Neutrophil (primary cell): Measurements from ENCODE around the gene MCF2L.

Experiments used
- H3K27ac ChIP-seq: fragments of 200-600 bp; sonication (generic); 2 replicates; pipeline ENCODE4 v1.5.1; 2016; ENCODE audit warnings: mild to moderate bottlenecking, moderate library complexity
- H3K27me3 ChIP-seq: fragments of 200-600 bp; sonication (generic); 2 replicates; pipeline ENCODE4 v1.6.0; 2016; ENCODE audit warnings: mild to moderate bottlenecking
- H3K36me3 ChIP-seq: fragments of 200-600 bp; sonication (generic); 2 replicates; pipeline ENCODE4 v1.5.1; 2017
- H3K4me1 ChIP-seq, 2 experiments: fragments of 200-600 bp in 1 of 2; sonication (generic) in 1 of 2; 1 replicate in 1 of 2; 2 replicates in 1 of 2; pipeline versions ENCODE4 v1.5.1 to v1.6.1; 2013 to 2016; ENCODE audit warnings: low read depth in 1 of 2, low read length in 1 of 2, mild to moderate bottlenecking in 1 of 2, moderate library complexity in 1 of 2; ENCODE audit not compliant: control insufficient read depth in 1 of 2, insufficient read depth in 1 of 2
- H3K4me3 ChIP-seq, 2 experiments: fragments of 200-600 bp in 1 of 2; sonication (generic) in 1 of 2; 1 replicate in 1 of 2; 2 replicates in 1 of 2; pipeline ENCODE4 v1.5.1; 2013 to 2016; ENCODE audit warnings: low read depth in 1 of 2, low read length in 1 of 2, mild to moderate bottlenecking in 1 of 2, moderate library complexity in 1 of 2
- H3K9me3 ChIP-seq: fragments of 200-600 bp; sonication (generic); 2 replicates; pipeline ENCODE4 v1.5.1; 2016
- CTCF ChIP-seq: fragments of 200-600 bp; sonication (generic); IDR thresholded peaks from 2 replicates; pipeline ENCODE4 v1.5.1; 2016; ENCODE audit warnings: antibody characterized with exemption

Gene MCF2L

GRCh38 chr13:113094410-113094800 lies 125.4 kb downstream of the MCF2L start:
- no peak overlapping the region for H3K4me3 ChIP-seq
- H3K27ac ChIP-seq = no peak overlapping the region
- no peaks in the 10 kb centered on the region for H3K36me3 ChIP-seq
- no peaks in the 10 kb centered on the region for H3K4me1 ChIP-seq
- no peak for TF ChIP-seq CTCF
- no peaks in the 10 kb centered on the region for H3K9me3 ChIP-seq
- H3K27me3 ChIP-seq = no peaks in the 10 kb centered on the region

- no peak overlapping the region for H3K4me3 ChIP-seq
- no peaks in the 10 kb centered on the region for H3K36me3 ChIP-seq
- no peaks in the 10 kb centered on the region for H3K4me1 ChIP-seq
- H3K27me3 ChIP-seq = no peaks in the 10 kb centered on the region
- TF ChIP-seq CTCF = no peak
- no peak overlapping the region for H3K27ac ChIP-seq
- H3K9me3 ChIP-seq = no peaks in the 10 kb centered on the region
Observed at GRCh38 chr13:113095146-113096051, 126.4 kb downstream of the MCF2L start.

- TF ChIP-seq CTCF = no peak
- Histone ChIP-seq H3K27ac (no peak overlapping the region), H3K27me3 (no peaks in the 10 kb centered on the region), H3K4me3 (no peak overlapping the region), H3K36me3 (no peaks in the 10 kb centered on the region), H3K9me3 (no peaks in the 10 kb centered on the region), H3K4me1 (no peaks in the 10 kb centered on the region)
Observed at GRCh38 chr13:113096052-113096744, 127.2 kb downstream of the MCF2L start.

GRCh38 chr13:113096745-113097305 lies 127.8 kb downstream of the MCF2L start:
- no peak for TF ChIP-seq CTCF
- H3K4me1 ChIP-seq = no peaks in the 10 kb centered on the region
- no peaks in the 10 kb centered on the region for H3K36me3 ChIP-seq
- no peaks in the 10 kb centered on the region for H3K27me3 ChIP-seq
- H3K9me3 ChIP-seq = no peaks in the 10 kb centered on the region
- no peak overlapping the region for H3K4me3 ChIP-seq
- H3K27ac ChIP-seq = no peak overlapping the region

GRCh38 chr13:113097651-113098050 lies 128.6 kb downstream of the MCF2L start:
- no peak for TF ChIP-seq CTCF
- Histone ChIP-seq H3K36me3 (no peaks in the 10 kb centered on the region), H3K4me3 (no peak overlapping the region), H3K4me1 (no peaks in the 10 kb centered on the region), H3K27me3 (no peaks in the 10 kb centered on the region), H3K27ac (no peak overlapping the region), H3K9me3 (no peaks in the 10 kb centered on the region)
